IMR-90 (cell line): ENCODE results near the gene PPM1K. TPM values are rescaled to one million over a fixed set of nuclear protein-coding genes. Genes with fewer than 3 reads are reported as not detected.

Experiments used
- ATAC-seq: fragments of 200-7000 bp; cut with Tn5 transposase; 2 replicates; pipeline ENCODE4 v1.9.1; 2020; ENCODE audit warnings: low read depth, mild to moderate bottlenecking, moderate library complexity
- BruUV-seq: library from RNA; stranded (reverse); fragments of 400-500 nt; replicated peaks from 2 replicates; lab custom pipeline; 2021; lab: Mats Ljungman, UMichigan
- CTCF ChIA-PET: fragments of 300-600 bp; formaldehyde crosslinking; extraction: SDS; loops from one replicate; lab custom pipeline; 2021; ENCODE audit warnings: antibody characterized with exemption; lab: Yijun Ruan, JAX
- POLR2A ChIA-PET: fragments of 300-600 bp; sonication (Branson Sonifier 250); formaldehyde crosslinking; loops from one replicate; lab custom pipeline; 2022; ENCODE audit warnings: antibody characterized with exemption; ENCODE audit not compliant: unreplicated experiment; lab: Charles Lee
- DNase-seq: peaks from one replicate; pipeline ENCODE4 v3.0.0; 2013
- H2AFZ ChIP-seq: replicated peaks from 2 replicates; pipeline ENCODE3; 2013; ENCODE audit warnings: low read length, mild to moderate bottlenecking; ENCODE audit not compliant: poor library complexity
- H2AK5ac ChIP-seq: 2 replicates; pipeline ENCODE4 v1.6.1; 2013; ENCODE audit warnings: low read depth, low read length, inconsistent platforms
- H2AK9ac ChIP-seq: replicated peaks from 2 replicates; pipeline ENCODE3; 2013; ENCODE audit warnings: mild to moderate bottlenecking, low read depth, low read length, moderate library complexity; ENCODE audit not compliant: poor library complexity
- H2BK120ac ChIP-seq: 2 replicates; pipeline ENCODE4 v1.6.1; 2013; ENCODE audit warnings: low read depth, low read length, inconsistent platforms
- H2BK15ac ChIP-seq: 3 replicates; pipeline ENCODE4 v1.6.1; 2013; ENCODE audit warnings: low read depth, low read length, inconsistent platforms
- H2BK20ac ChIP-seq: 2 replicates; pipeline ENCODE4 v1.6.1; 2013; ENCODE audit warnings: low read depth, mild to moderate bottlenecking, inconsistent platforms, low read length, moderate library complexity
- H2BK5ac ChIP-seq: 2 replicates; pipeline ENCODE4 v1.6.1; 2013; ENCODE audit warnings: mild to moderate bottlenecking, low read depth, low read length, inconsistent platforms; ENCODE audit not compliant: poor library complexity, severe bottlenecking
- H3K14ac ChIP-seq: replicated peaks from 2 replicates; pipeline ENCODE4 v1.6.1; 2013; ENCODE audit warnings: low read depth, low read length, inconsistent platforms
- H3K18ac ChIP-seq: 2 replicates; pipeline ENCODE4 v1.6.1; 2013; ENCODE audit warnings: low read depth, low read length, control low read depth
- H3K23ac ChIP-seq: 2 replicates; pipeline ENCODE4 v1.6.1; 2013; ENCODE audit warnings: low read depth, low read length, inconsistent platforms
- H3K27ac ChIP-seq: 2 replicates; pipeline ENCODE4 v1.5.1; 2013; ENCODE audit warnings: mild to moderate bottlenecking, control low read depth, low read length; ENCODE audit not compliant: insufficient read depth
- H3K27me3 ChIP-seq: 2 replicates; pipeline ENCODE4 v1.6.1; 2013; ENCODE audit warnings: low read length; ENCODE audit not compliant: control insufficient read depth, insufficient read depth
- H3K36me3 ChIP-seq: 2 replicates; pipeline ENCODE4 v1.6.1; 2013; ENCODE audit warnings: low read length, mixed read lengths; ENCODE audit not compliant: control insufficient read depth, insufficient read depth
- H3K4ac ChIP-seq: 2 replicates; pipeline ENCODE4 v1.6.1; 2013; ENCODE audit warnings: low read depth, low read length, inconsistent platforms
- H3K4me1 ChIP-seq: 2 replicates; pipeline ENCODE4 v1.6.1; 2013; ENCODE audit warnings: low read length, mixed read lengths; ENCODE audit not compliant: control insufficient read depth, insufficient read depth
- H3K4me2 ChIP-seq: 2 replicates; pipeline ENCODE4 v1.6.1; 2013; ENCODE audit warnings: low read depth, mild to moderate bottlenecking, control low read depth, low read length, moderate library complexity
- H3K4me3 ChIP-seq: 2 replicates; pipeline ENCODE4 v1.5.1; 2013; ENCODE audit warnings: low read depth, mild to moderate bottlenecking, control low read depth, low read length, moderate library complexity; ENCODE audit not compliant: insufficient read depth
- H3K56ac ChIP-seq: 2 replicates; pipeline ENCODE4 v1.6.1; 2013; ENCODE audit warnings: low read length, inconsistent platforms; ENCODE audit not compliant: insufficient read depth; ENCODE audit errors: extremely low read depth
- H3K79me1 ChIP-seq, 2 experiments: 2 replicates each; pipeline ENCODE4 v1.6.1; 2013; ENCODE audit warnings: low read length in 2 of 2, inconsistent platforms in 1 of 2, low read depth in 1 of 2
- H3K9ac ChIP-seq: 2 replicates; pipeline ENCODE4 v1.6.1; 2013; ENCODE audit warnings: low read depth, low read length, control low read depth
- H3K9me1 ChIP-seq: 2 replicates; pipeline ENCODE4 v1.6.1; 2013; ENCODE audit warnings: low read length, inconsistent platforms; ENCODE audit not compliant: insufficient read depth
- H3K9me3 ChIP-seq: 2 replicates; pipeline ENCODE4 v1.6.1; 2013; ENCODE audit warnings: low read length; ENCODE audit not compliant: control insufficient read depth, insufficient read depth
- H4K20me1 ChIP-seq: 2 replicates; pipeline ENCODE4 v1.6.1; 2013; ENCODE audit warnings: low read length, inconsistent platforms; ENCODE audit not compliant: insufficient read depth
- H4K5ac ChIP-seq: 2 replicates; pipeline ENCODE4 v1.6.1; 2013; ENCODE audit warnings: mild to moderate bottlenecking, low read depth, low read length, control low read depth
- H4K8ac ChIP-seq, 2 experiments: 2 replicates each; pipeline ENCODE4 v1.6.1; 2013; ENCODE audit warnings: low read depth in 2 of 2, low read length in 2 of 2, control low read depth in 1 of 2, inconsistent platforms in 1 of 2
- H4K91ac ChIP-seq: 2 replicates; pipeline ENCODE4 v1.6.1; 2013; ENCODE audit warnings: low read depth, low read length, inconsistent platforms; ENCODE audit not compliant: insufficient read depth
- BHLHE40 ChIP-seq: fragments of 150-350 bp; IDR thresholded peaks from 2 replicates; pipeline ENCODE4 v1.6.1; 2016; ENCODE audit warnings: mild to moderate bottlenecking, low read depth, low read length
- CEBPB ChIP-seq: IDR thresholded peaks from 2 replicates; pipeline ENCODE4 v1.6.1; 2012; ENCODE audit warnings: low read depth, low read length, improper control_type of control experiment
- CHD1 ChIP-seq: IDR thresholded peaks from 2 replicates; pipeline ENCODE4 v1.6.1; 2012; ENCODE audit warnings: low read depth, low read length, improper control_type of control experiment
- FOS ChIP-seq: fragments of 150-350 bp; IDR thresholded peaks from 2 replicates; pipeline ENCODE4 v1.6.1; 2016; ENCODE audit warnings: low read depth, low read length
- MAFK ChIP-seq: IDR thresholded peaks from 2 replicates; pipeline ENCODE4 v1.6.1; 2012; ENCODE audit warnings: low read depth, low read length, improper control_type of control experiment
- MAZ ChIP-seq: IDR thresholded peaks from 2 replicates; pipeline ENCODE4 v1.6.1; 2012; ENCODE audit warnings: low read depth, mild to moderate bottlenecking, low read length, improper control_type of control experiment, moderate library complexity, borderline replicate concordance
- MXI1 ChIP-seq: IDR thresholded peaks from 2 replicates; pipeline ENCODE4 v1.6.1; 2012; ENCODE audit warnings: low read depth, mild to moderate bottlenecking, low read length, moderate library complexity, borderline replicate concordance
- POLR2A ChIP-seq: IDR thresholded peaks from 2 replicates; pipeline ENCODE4 v1.6.1; 2012; ENCODE audit warnings: mild to moderate bottlenecking, low read depth, low read length
- RAD21 ChIP-seq: IDR thresholded peaks from 2 replicates; pipeline ENCODE4 v1.6.1; 2012; ENCODE audit warnings: low read length, improper control_type of control experiment
- RCOR1 ChIP-seq: IDR thresholded peaks from 2 replicates; pipeline ENCODE4 v1.6.1; 2012; ENCODE audit warnings: mild to moderate bottlenecking, low read length, improper control_type of control experiment; ENCODE audit not compliant: insufficient replicate concordance
- RFX5 ChIP-seq: IDR thresholded peaks from 2 replicates; pipeline ENCODE4 v1.8.0; 2012; ENCODE audit warnings: low read depth, mild to moderate bottlenecking, low read length, moderate library complexity
- SMC3 ChIP-seq: fragments of 150-350 bp; IDR thresholded peaks from 2 replicates; pipeline ENCODE4 v1.6.1; 2016; ENCODE audit warnings: low read depth, mild to moderate bottlenecking, antibody characterized with exemption, low read length, moderate library complexity
- WGBS, 2 experiments: methylation state at CpG; one replicate each; pipeline versions ENCODE4 v1.1.5 to v1.1.7; 2013; ENCODE audit warnings: missing lambda C conversion rate in 2 of 2; ENCODE audit not compliant: insufficient read length in 1 of 2; ENCODE audit errors: extremely low coverage in 2 of 2; 5-methylcytosine and 5-hydroxymethylcytosine counted together
- dilution Hi-C: fragments of 300-500 bp; cut with HindIII; formaldehyde crosslinking; loops from one replicate; pipeline ENCODE4 v1.14.3; 2018; ENCODE audit warnings: low sequenced_read_pairs; ENCODE audit not compliant: unreplicated experiment
- in situ Hi-C: fragments of 300-500 bp; cut with MboI; formaldehyde crosslinking; loops from 3 replicates; pipeline ENCODE4 v1.14.3; 2019; ENCODE audit warnings: low sequenced_read_pairs, inconsistent platforms, mixed read lengths
- intact Hi-C: fragments of 100-400 bp; cut with micrococcal nuclease; formaldehyde crosslinking; loops from 2 replicates; pipeline ENCODE4 v1.10.0; 2022
- polyA plus RNA-seq, 3 experiments: library from polyadenylated mRNA; depleted of rRNA; stranded (reverse); fragments of >200 nt; gene quantifications; 2 replicates each; pipeline ENCODE4 v1.2.3, GENCODE V29; 2012; ENCODE audit warnings: low replicate concordance in 1 of 3
- total RNA-seq: library from RNA; depleted of rRNA; stranded (reverse); fragments of >200 nt; gene quantifications from 2 replicates; pipeline ENCODE4 v1.2.3, GENCODE V29; 2012
- TF ChIP-seq, protein P1 (sequence below): fragments of 150-350 bp; IDR thresholded peaks from 2 replicates; pipeline ENCODE4 v1.6.1; 2017; ENCODE audit warnings: mild to moderate bottlenecking, antibody characterized with exemption, low read length, low read depth
- TF ChIP-seq, protein P2 (sequence below): fragments of 150-350 bp; IDR thresholded peaks from 2 replicates; pipeline ENCODE4 v1.6.1; 2016; ENCODE audit warnings: low read depth, mild to moderate bottlenecking, low read length, moderate library complexity, borderline replicate concordance
- TF ChIP-seq, protein P3 (sequence below): conservative IDR thresholded peaks from 2 replicates; pipeline ENCODE4 v1.5.1; 2012; ENCODE audit warnings: mild to moderate bottlenecking, low read depth, low read length, improper control_type of control experiment

Gene PPM1K
- total and polyA plus RNA-seq, 2 of the 4 experiments (the other 2 are of a cell fraction) = 6.1 to 11.5 TPM

DNA sequence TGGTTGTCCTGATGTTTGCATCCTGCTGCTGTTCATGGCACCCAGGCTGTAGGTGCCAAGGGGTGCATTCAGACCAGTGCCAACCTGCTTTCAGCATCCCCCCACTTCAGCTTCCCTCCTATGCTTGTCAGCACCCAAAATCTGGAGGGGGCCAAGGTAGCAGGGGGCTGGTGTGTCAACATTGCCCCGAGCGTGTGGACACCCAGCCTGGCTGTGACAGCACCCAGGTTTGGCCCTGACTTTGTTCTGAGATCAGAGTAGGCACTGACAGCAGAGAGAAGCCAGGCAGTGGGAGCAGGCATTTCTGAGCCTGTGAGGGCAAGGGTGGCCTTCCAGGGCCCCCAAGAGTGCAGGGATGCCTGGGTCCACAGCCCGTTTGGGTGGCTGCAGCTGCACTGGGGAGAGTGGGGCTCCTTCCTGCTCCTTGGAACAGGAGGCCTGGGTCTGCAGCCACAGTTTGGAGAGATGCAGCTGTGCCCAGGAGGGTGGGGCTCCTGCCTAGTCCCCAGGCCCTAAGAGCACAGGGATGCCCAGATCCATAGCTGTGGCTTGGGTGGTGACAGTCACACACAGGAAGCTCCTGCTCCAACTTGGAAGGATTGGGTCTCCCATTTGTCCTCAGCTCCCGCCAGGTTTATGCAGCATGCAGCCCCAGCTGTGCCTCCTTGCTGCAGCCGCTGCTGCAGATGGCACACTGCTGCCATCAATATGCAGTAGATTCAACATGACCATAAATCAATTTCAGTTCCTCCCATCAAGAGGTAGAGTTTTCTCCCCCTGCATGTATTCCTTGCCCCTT lies 12.3 kb upstream of the PPM1K start:
- Histone ChIP-seq H3K79me1 (no peaks in the 10 kb centered on the region), H4K5ac (no peak overlapping the region), H3K14ac (no peak overlapping the region), H3K56ac (no peak overlapping the region), H2AK9ac (no peak overlapping the region), H3K4ac (no peak overlapping the region), H3K23ac (no peak overlapping the region), H3K9ac (no peak overlapping the region), H2AK5ac (no peak overlapping the region), H3K9me3 (no peaks in the 10 kb centered on the region), H4K91ac (no peak overlapping the region), H3K18ac (no peak overlapping the region), H2AFZ (no peak overlapping the region), H2BK20ac (no peak overlapping the region), H2BK120ac (no peak overlapping the region), H4K20me1 (no peaks in the 10 kb centered on the region), H2BK5ac (no peak overlapping the region), H4K8ac (no peak overlapping the region), H3K4me1 (no peaks in the 10 kb centered on the region), H3K36me3 (no peaks in the 10 kb centered on the region), H3K27ac (no peak overlapping the region), H3K4me3 (no peak overlapping the region), H2BK15ac (no peak overlapping the region), H3K9me1 (no peaks in the 10 kb centered on the region), H3K27me3 (peaks cover 8% of the 10 kb centered on the region), H3K4me2 (no peak overlapping the region)
- in situ Hi-C loops (no loop called here), dilution Hi-C loops (no loop called here), intact Hi-C loops (no loop called here)
- TF ChIP-seq, protein P1, sequence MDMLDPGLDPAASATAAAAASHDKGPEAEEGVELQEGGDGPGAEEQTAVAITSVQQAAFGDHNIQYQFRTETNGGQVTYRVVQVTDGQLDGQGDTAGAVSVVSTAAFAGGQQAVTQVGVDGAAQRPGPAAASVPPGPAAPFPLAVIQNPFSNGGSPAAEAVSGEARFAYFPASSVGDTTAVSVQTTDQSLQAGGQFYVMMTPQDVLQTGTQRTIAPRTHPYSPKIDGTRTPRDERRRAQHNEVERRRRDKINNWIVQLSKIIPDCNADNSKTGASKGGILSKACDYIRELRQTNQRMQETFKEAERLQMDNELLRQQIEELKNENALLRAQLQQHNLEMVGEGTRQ = no peak
- TF ChIP-seq RAD21 (no peak), BHLHE40 (no peak), POLR2A (no peak), RFX5 (no peak), SMC3 (no peak), RCOR1 (no peak), MAFK (no peak), MAZ (no peak), MXI1 (no peak), CEBPB (no peak), CHD1 (no peak), FOS (no peak)
- TF ChIP-seq, protein P2, sequence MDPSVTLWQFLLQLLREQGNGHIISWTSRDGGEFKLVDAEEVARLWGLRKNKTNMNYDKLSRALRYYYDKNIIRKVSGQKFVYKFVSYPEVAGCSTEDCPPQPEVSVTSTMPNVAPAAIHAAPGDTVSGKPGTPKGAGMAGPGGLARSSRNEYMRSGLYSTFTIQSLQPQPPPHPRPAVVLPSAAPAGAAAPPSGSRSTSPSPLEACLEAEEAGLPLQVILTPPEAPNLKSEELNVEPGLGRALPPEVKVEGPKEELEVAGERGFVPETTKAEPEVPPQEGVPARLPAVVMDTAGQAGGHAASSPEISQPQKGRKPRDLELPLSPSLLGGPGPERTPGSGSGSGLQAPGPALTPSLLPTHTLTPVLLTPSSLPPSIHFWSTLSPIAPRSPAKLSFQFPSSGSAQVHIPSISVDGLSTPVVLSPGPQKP = no peak
- TF ChIP-seq, protein P3, sequence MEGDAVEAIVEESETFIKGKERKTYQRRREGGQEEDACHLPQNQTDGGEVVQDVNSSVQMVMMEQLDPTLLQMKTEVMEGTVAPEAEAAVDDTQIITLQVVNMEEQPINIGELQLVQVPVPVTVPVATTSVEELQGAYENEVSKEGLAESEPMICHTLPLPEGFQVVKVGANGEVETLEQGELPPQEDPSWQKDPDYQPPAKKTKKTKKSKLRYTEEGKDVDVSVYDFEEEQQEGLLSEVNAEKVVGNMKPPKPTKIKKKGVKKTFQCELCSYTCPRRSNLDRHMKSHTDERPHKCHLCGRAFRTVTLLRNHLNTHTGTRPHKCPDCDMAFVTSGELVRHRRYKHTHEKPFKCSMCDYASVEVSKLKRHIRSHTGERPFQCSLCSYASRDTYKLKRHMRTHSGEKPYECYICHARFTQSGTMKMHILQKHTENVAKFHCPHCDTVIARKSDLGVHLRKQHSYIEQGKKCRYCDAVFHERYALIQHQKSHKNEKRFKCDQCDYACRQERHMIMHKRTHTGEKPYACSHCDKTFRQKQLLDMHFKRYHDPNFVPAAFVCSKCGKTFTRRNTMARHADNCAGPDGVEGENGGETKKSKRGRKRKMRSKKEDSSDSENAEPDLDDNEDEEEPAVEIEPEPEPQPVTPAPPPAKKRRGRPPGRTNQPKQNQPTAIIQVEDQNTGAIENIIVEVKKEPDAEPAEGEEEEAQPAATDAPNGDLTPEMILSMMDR = no peak
- POLR2A ChIA-PET = no interaction called here
- CTCF ChIA-PET = no interaction called here
- ATAC-seq (no peak), DNase-seq (no peak)
- no TSS peak for BruUV-seq
- WGBS, 2 experiments = 92% methylated on average over 2 of the region's 5 CpGs; no CpG with 5 or more reads in 1 of the 2 experiments
